Measurements from ENCODE around the gene WTIP.

WTIP gene

GRCh38 chr19:34479396-34479795 lies 2.2 kb upstream of the WTIP start:
- no peak for DNase-seq

- no peak for DNase-seq
These were observed 1.1 kb upstream of the WTIP start for GRCh38 chr19:34480491-34480890.

- DNase-seq = no peak
These were observed 362 bp downstream of the WTIP start for GRCh38 chr19:34481861-34482379.

- DNase-seq = no peak
These were observed 1.1 kb downstream of the WTIP start for GRCh38 chr19:34482380-34483250.

- DNase-seq = no peak
These were observed 2.8 kb downstream of the WTIP start for GRCh38 chr19:34484328-34484727.

- DNase-seq = no peak
These were observed 4.3 kb downstream of the WTIP start for GRCh38 chr19:34485831-34486230.

- no peak for DNase-seq
These were observed 6.1 kb downstream of the WTIP start for GRCh38 chr19:34487651-34488051.

GRCh38 chr19:34489175-34489574 lies 7.6 kb downstream of the WTIP start:
- DNase-seq = no peak

GRCh38 chr19:34490141-34490766 lies 8.7 kb downstream of the WTIP start:
- DNase-seq = no peak

GRCh38 chr19:34493038-34493648 lies 11.6 kb downstream of the WTIP start:
- no peak for DNase-seq

- no peak for DNase-seq
These were observed 12.1 kb downstream of the WTIP start for GRCh38 chr19:34493649-34494044.

- no peak for DNase-seq
These were observed 13.0 kb downstream of the WTIP start for GRCh38 chr19:34494601-34495000.

- DNase-seq = no peak
These were observed 13.9 kb downstream of the WTIP start for GRCh38 chr19:34495416-34495815.

- no peak for DNase-seq
These were observed 15.7 kb downstream of the WTIP start for GRCh38 chr19:34497112-34497805.

GRCh38 chr19:34499155-34499834 lies 17.7 kb downstream of the WTIP start:
- DNase-seq = no peak

- DNase-seq = no peak
These were observed 19.1 kb downstream of the WTIP start for GRCh38 chr19:34500656-34501120.

- peak; percentile 60 for DNase-seq
These were observed 20.1 kb downstream of the WTIP start for GRCh38 chr19:34501339-34502320.

GRCh38 chr19:34502582-34503411 lies 21.2 kb downstream of the WTIP start:
- no peak for DNase-seq

GRCh38 chr19:34503531-34504272 lies 22.1 kb downstream of the WTIP start:
- no peak for DNase-seq
